Measurements from ENCODE around the gene C10orf88. TPM values are rescaled to one million over a fixed set of nuclear protein-coding genes. Genes with fewer than 3 reads are reported as not detected.

The C10orf88 gene
- total RNA-seq, 2 donors from 2014 or later = 3.0 to 51.0 TPM

- Histone ChIP-seq H3K9me3 (no peaks in the 10 kb centered on the region), H3K36me3 (peaks cover 19% of the 10 kb centered on the region), H3K27me3 (replicated peaks; ENCODE audit: insufficient read depth) (no peaks in the 10 kb centered on the region), H3K4me3 (no peak overlapping the region), H3K4me1 (ENCODE audit: control insufficient read depth in 1 of 2, low read depth in 2 of 2) (peaks cover 0 to 2% of the 10 kb centered on the region in 2 donors), H3K27ac (no peak overlapping the region)
- TF ChIP-seq CTCF (IDR thresholded peaks at IDR 0.05) = no peak
- ATAC-seq (ENCODE audit: insufficient number of reproducible peaks, low FRiP score, low read depth) (no peak), DNase-seq (ENCODE audit: low spot score) (no peak)
These were observed 44.4 kb upstream of the C10orf88 start for GRCh38 chr10:122998360-122998917.

- Histone ChIP-seq H3K36me3 (peaks cover 19% of the 10 kb centered on the region), H3K4me1 (ENCODE audit: control insufficient read depth in 1 of 2, low read depth in 2 of 2) (peaks cover 0 to 2% of the 10 kb centered on the region in 2 donors), H3K27ac (no peak overlapping the region), H3K27me3 (replicated peaks; ENCODE audit: insufficient read depth) (no peaks in the 10 kb centered on the region), H3K4me3 (no peak overlapping the region), H3K9me3 (no peaks in the 10 kb centered on the region)
- no peak for ATAC-seq (ENCODE audit: insufficient number of reproducible peaks, low FRiP score, low read depth)
- DNase-seq (ENCODE audit: low spot score) = no peak
- no peak for TF ChIP-seq CTCF (IDR thresholded peaks at IDR 0.05)
These were observed 43.8 kb upstream of the C10orf88 start for GRCh38 chr10:122997864-122998263.

GRCh38 chr10:122995936-122996335 lies 41.9 kb upstream of the C10orf88 start:
- no peak for DNase-seq (ENCODE audit: low spot score)
- Histone ChIP-seq H3K27ac (no peak overlapping the region), H3K36me3 (peaks cover 19% of the 10 kb centered on the region), H3K9me3 (no peaks in the 10 kb centered on the region), H3K4me3 (no peak overlapping the region), H3K27me3 (replicated peaks; ENCODE audit: insufficient read depth) (no peaks in the 10 kb centered on the region), H3K4me1 (ENCODE audit: control insufficient read depth in 1 of 2, low read depth in 2 of 2) (peaks cover 0 to 2% of the 10 kb centered on the region in 2 donors)
- TF ChIP-seq CTCF (IDR thresholded peaks at IDR 0.05) = no peak
- ATAC-seq (ENCODE audit: insufficient number of reproducible peaks, low FRiP score, low read depth) = no peak

GRCh38 chr10:122993797-122994336 lies 39.8 kb upstream of the C10orf88 start:
- Histone ChIP-seq H3K27me3 (replicated peaks; ENCODE audit: insufficient read depth) (no peaks in the 10 kb centered on the region), H3K36me3 (peaks cover 19% of the 10 kb centered on the region), H3K9me3 (no peaks in the 10 kb centered on the region), H3K4me3 (no peak overlapping the region), H3K27ac (no peak overlapping the region), H3K4me1 (ENCODE audit: control insufficient read depth in 1 of 2, low read depth in 2 of 2) (no peaks in the 10 kb centered on the region)
- TF ChIP-seq CTCF (IDR thresholded peaks at IDR 0.05) = no peak
- DNase-seq (ENCODE audit: low spot score) (no peak), ATAC-seq (ENCODE audit: insufficient number of reproducible peaks, low FRiP score, low read depth) (no peak)

- Histone ChIP-seq H3K9me3 (no peaks in the 10 kb centered on the region), H3K4me3 (no peak overlapping the region), H3K4me1 (ENCODE audit: control insufficient read depth in 1 of 2, low read depth in 2 of 2) (no peaks in the 10 kb centered on the region), H3K36me3 (peaks cover 12% of the 10 kb centered on the region), H3K27me3 (replicated peaks; ENCODE audit: insufficient read depth) (no peaks in the 10 kb centered on the region), H3K27ac (no peak overlapping the region)
- DNase-seq (ENCODE audit: low spot score) (no peak), ATAC-seq (ENCODE audit: insufficient number of reproducible peaks, low FRiP score, low read depth) (no peak)
- no peak for TF ChIP-seq CTCF (IDR thresholded peaks at IDR 0.05)
These were observed 38.1 kb upstream of the C10orf88 start for GRCh38 chr10:122992031-122992585.

Data from thoracic aorta (tissue), 2 donors.